ENCODE measurements around the gene COL4A1.

DNA sequence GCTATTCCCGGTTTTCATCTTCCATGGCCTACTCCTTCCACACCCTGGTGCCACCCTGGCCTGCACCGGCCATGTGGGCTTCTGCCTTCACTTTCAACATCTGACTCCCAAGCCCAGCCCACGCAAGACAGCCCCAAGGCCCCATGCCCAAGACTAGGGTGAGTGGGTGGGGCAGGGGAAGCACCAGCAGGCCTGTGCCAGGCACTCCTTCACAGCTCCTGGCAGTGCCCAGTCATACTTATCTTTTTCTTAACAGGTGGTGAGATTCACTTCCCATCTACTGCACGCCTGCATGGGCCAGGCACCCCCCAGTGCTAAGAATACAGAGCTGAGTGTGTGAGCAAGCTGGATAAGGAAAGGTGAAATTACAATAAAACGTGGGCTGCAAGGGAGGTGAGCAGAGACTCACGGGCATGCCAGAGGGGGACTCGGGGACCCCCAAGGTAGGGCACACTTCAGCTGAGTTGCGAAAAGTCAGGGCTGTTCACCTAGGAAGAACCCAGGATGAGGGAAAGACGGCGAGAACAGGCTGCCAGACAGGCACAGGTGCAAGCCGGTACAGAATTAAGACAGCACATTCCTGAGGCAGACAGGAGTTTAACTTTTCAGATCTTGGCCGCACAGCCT, 55.7 kb downstream of the COL4A1 start:
- TF ChIP-seq EZH2 (IDR thresholded peaks at IDR 0.05; ENCODE audit: insufficient read depth, poor library complexity, severe bottlenecking): no peak
- TF ChIP-seq EZH2phosphoT487 (IDR thresholded peaks at IDR 0.05; ENCODE audit: insufficient read depth, low read depth): no peak

Data from GM23248 (cell line).